Ishikawa (cell line): ENCODE measurements around the gene EPHA3.

Experiments
- CEBPB ChIP-seq: IDR thresholded peaks from 2 replicates; pipeline ENCODE4 v1.6.1; 2012
- CREB1 ChIP-seq: IDR thresholded peaks from 2 replicates; pipeline ENCODE4 v1.6.1; 2012; ENCODE audit warnings: low read depth
- EGR1 ChIP-seq: IDR thresholded peaks from 2 replicates; pipeline ENCODE4 v1.6.1; 2012
- EP300 ChIP-seq: IDR thresholded peaks from 2 replicates; pipeline ENCODE4 v1.6.1; 2012; ENCODE audit warnings: borderline replicate concordance
- FOXM1 ChIP-seq: IDR thresholded peaks from 2 replicates; pipeline ENCODE4 v1.6.1; 2012; ENCODE audit warnings: low read depth, borderline replicate concordance
- MAX ChIP-seq: IDR thresholded peaks from 2 replicates; pipeline ENCODE4 v1.6.1; 2012
- NFIC ChIP-seq: IDR thresholded peaks from 2 replicates; pipeline ENCODE4 v1.6.1; 2012
- RAD21 ChIP-seq: IDR thresholded peaks from 2 replicates; pipeline ENCODE4 v1.6.1; 2012; ENCODE audit warnings: low read depth
- REST ChIP-seq: IDR thresholded peaks from 2 replicates; pipeline ENCODE4 v1.6.1; 2012; ENCODE audit warnings: low read depth, mild to moderate bottlenecking
- TAF1 ChIP-seq: IDR thresholded peaks from 2 replicates; pipeline ENCODE4 v1.6.1; 2012; ENCODE audit warnings: low read depth, mild to moderate bottlenecking
- TCF12 ChIP-seq: IDR thresholded peaks from 2 replicates; pipeline ENCODE4 v1.6.1; 2012; ENCODE audit warnings: low read depth
- TEAD4 ChIP-seq: IDR thresholded peaks from 2 replicates; pipeline ENCODE4 v1.6.1; 2012
- USF1 ChIP-seq: IDR thresholded peaks from 2 replicates; pipeline ENCODE4 v1.6.1; 2012
- YY1 ChIP-seq: IDR thresholded peaks from 2 replicates; pipeline ENCODE4 v1.6.1; 2012; ENCODE audit warnings: low read depth
- ZBTB7A ChIP-seq: IDR thresholded peaks from 2 replicates; pipeline ENCODE4 v1.6.1; 2012; ENCODE audit warnings: low read depth

Gene EPHA3

GRCh38 chr3:89440386-89440785 lies 333.0 kb downstream of the EPHA3 start:
- TF ChIP-seq EP300 (no peak), CEBPB (no peak), FOXM1 (no peak), ZBTB7A (no peak), TAF1 (no peak), MAX (no peak), RAD21 (no peak), CREB1 (no peak), NFIC (no peak), EGR1 (no peak), REST (no peak), TEAD4 (no peak), TCF12 (no peak), USF1 (no peak), YY1 (no peak)

GRCh38 chr3:89441141-89441540 lies 333.7 kb downstream of the EPHA3 start:
- no peak for TF ChIP-seq EP300
- TF ChIP-seq TAF1 = no peak
- no peak for TF ChIP-seq MAX
- TF ChIP-seq ZBTB7A = no peak
- TF ChIP-seq YY1 = no peak
- TF ChIP-seq RAD21 = no peak
- TF ChIP-seq TEAD4 = no peak
- no peak for TF ChIP-seq EGR1
- TF ChIP-seq CEBPB = no peak
- TF ChIP-seq FOXM1 = no peak
- no peak for TF ChIP-seq NFIC
- TF ChIP-seq REST = no peak
- no peak for TF ChIP-seq USF1
- no peak for TF ChIP-seq TCF12
- no peak for TF ChIP-seq CREB1

- TF ChIP-seq REST = no peak
- TF ChIP-seq YY1 = no peak
- TF ChIP-seq RAD21 = no peak
- no peak for TF ChIP-seq TCF12
- no peak for TF ChIP-seq NFIC
Observed at GRCh38 chr3:89446593-89446992, 339.2 kb downstream of the EPHA3 start.

- TF ChIP-seq REST (no peak), FOXM1 (no peak), TCF12 (no peak), MAX (no peak), TAF1 (no peak), TEAD4 (no peak), CREB1 (no peak), NFIC (no peak), YY1 (no peak), USF1 (no peak)
Observed at GRCh38 chr3:89447243-89447642, 339.8 kb downstream of the EPHA3 start.
